Activated T-cell treated with anti-CD3 and anti-CD28 coated beads for 24 hours (primary cell): Measurements from ENCODE around the gene CFAP100.

Experiments used
- DNase-seq: peaks from one replicate; pipeline ENCODE4 v3.0.0-alpha.2; 2020; ENCODE audit warnings: low read depth

Gene CFAP100

GRCh38 chr3:126480861-126481260 lies 86.2 kb downstream of the CFAP100 start:
- DNase-seq = no peak

GRCh38 chr3:126481808-126482502 lies 87.2 kb downstream of the CFAP100 start:
- DNase-seq = no peak

- DNase-seq = no peak
Measured at GRCh38 chr3:126482503-126483255, 88.0 kb downstream of the CFAP100 start.

GRCh38 chr3:126483321-126483761 lies 88.6 kb downstream of the CFAP100 start:
- DNase-seq = no peak

- DNase-seq = no peak
Measured at GRCh38 chr3:126484148-126484547, 89.4 kb downstream of the CFAP100 start.

GRCh38 chr3:126484662-126485061 lies 90.0 kb downstream of the CFAP100 start:
- no peak for DNase-seq

- DNase-seq = no peak
Measured at GRCh38 chr3:126485176-126485897, 90.6 kb downstream of the CFAP100 start.

GRCh38 chr3:126485956-126486355 lies 91.2 kb downstream of the CFAP100 start:
- no peak for DNase-seq
